HG02884 (cell line): Measurements from ENCODE around the gene PSPC1.
"Not testable (repeated sequence)": the region's sequence is repeated elsewhere in the genome, so short reads cannot be mapped to it uniquely, and the experiment has no call there.

ENCODE experiments used
- ATAC-seq: cut with Tn5 transposase; IDR thresholded peaks from one replicate; pipeline ENCODE4 v1.9.1; 2021; ENCODE audit warnings: mild to moderate bottlenecking, moderate library complexity; ENCODE audit not compliant: unreplicated experiment

The PSPC1 gene

GRCh38 chr13:19764237-19764636 lies 18.5 kb downstream of the PSPC1 start:
- ATAC-seq: no peak

DNA sequence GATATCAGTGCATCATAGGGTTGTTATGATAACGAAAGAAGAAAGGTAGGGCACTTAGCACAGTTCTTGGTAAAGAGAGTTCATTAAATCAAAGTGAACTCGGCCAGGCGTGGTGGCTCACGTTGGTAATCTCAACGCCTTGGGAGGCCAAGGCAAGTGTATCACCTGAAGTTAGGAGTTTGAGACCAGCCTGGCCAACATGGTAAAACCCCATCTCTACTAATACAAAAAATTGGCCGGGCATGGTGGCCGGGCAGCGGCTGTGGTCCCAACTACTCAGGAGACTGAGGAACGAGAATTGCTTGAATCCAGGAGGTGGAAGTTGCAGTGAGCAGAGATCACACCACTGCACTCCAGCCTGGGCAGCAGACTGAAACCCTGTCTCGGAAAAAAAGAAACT lies 19.1 kb downstream of the PSPC1 start:
- ATAC-seq: no peak

DNA sequence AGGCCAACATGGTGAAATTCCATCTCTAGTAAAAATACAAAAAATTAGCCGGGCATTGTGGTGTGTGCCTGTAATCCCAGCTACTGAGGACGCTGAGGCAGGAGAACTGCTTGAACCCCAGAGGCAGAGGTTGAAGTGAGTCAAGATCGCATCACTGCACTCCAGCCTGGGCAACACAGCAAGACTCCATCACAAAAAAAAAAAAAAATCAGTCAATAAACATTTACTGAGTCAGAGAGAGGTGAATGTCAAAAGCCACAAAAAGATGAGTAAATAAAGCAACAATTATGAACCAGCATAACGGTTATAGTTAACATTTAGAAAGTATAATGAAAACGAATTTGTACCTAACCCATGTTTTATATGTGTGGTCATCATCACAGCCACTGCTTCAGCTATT lies 23.1 kb downstream of the PSPC1 start:
- ATAC-seq: no peak

- no peak for ATAC-seq
Measured at GRCh38 chr13:19742643-19743042, 40.1 kb downstream of the PSPC1 start.

- ATAC-seq: no peak
Measured at GRCh38 chr13:19737844-19738557, 44.7 kb downstream of the PSPC1 start.

DNA sequence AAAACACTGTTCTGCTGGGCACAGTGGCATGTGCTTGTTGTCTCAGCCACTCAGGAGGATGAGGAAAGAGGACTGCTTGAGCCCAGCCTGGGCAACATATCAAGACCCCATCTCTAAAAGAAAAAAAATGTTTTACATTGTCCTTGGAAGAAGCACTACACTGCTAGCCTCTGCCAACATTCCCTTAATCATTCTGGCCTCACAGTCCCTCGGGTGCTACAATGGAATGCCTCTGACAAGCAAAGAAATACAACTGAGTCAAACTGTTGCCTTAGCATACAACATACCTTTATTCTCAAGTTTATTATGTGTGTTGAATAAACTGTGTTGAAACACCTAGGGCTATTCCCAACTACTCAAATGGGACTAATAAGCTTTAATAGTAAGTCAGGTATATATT lies 56.1 kb downstream of the PSPC1 start:
- no peak for ATAC-seq

DNA sequence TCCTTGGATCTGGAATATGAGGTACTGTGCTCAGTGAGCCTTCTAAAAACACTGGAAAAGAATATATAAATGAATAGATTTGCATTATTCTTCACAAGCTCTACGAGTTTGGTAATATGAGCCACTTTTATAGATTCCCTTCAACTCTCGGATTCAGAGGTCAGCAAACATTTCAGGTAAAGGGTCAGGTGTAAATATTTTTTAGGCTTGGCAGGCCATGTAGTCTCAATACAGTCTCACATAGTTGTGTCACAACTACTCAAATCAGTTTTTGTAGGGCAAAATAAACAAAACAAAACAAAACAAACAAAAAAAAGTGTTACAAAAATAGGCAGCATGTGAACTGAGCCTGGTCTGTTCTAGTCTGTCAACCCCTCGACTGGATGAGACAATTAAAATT lies 57.4 kb downstream of the PSPC1 start:
- ATAC-seq: no peak

GRCh38 chr13:19720039-19720438 lies 62.7 kb downstream of the PSPC1 start:
- no peak for ATAC-seq

DNA sequence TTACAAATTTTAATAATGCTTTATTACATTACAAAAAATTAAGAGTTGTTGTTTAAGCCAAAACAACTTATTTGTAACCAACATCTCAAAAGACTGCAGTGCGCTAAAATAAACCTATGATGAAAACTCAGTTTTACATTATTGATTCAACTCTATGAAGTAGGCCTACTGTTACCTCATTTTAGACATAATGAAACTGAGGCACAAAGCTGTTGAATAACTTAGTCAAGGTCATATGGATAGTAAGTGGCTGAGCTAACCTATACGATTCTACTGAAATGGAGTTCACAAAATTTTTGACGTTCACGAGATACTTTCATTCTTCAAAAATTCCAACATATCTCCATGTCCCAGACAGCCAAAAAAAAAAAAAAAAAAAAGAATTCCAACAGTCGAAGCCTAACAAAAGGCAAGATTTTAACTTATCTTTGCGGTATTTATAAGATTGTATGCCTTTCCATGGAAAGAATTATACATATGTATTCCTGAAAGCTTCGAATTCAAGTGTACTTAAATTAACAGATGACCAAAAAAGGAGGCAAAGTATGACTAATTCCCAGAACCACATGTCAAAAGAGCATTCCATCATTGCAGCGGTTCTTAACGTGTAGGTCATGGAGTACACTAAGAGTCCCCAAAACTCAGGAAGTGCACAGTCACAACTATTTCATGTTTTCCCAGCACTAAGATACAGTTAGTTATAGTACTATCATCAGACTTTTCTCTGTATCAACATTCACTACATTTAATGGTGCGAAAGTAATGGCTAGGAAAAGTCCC lies 69.4 kb downstream of the PSPC1 start:
- no peak for ATAC-seq

DNA sequence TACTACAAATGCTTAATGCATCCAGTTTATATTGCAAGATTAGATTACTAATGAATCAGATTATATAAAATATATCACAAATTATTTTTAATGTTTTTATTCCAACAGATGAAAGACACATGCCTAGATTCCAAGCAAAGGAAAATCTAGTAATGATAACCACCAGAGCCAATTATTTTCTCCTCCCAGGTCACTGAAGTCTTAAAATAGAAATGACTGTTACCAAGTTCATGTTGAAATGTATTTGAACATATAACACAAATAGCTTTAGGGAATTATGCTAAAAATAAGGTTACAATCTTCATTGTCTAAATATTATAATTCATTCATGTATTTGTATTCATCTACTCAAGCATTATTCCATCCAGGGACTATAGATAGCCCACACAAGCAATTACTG lies 73.0 kb downstream of the PSPC1 start:
- not testable (repeated sequence) for ATAC-seq

- not testable (repeated sequence) for ATAC-seq
Measured at GRCh38 chr13:19709039-19709438, 73.7 kb downstream of the PSPC1 start.

GRCh38 chr13:19704256-19704655 lies 78.5 kb downstream of the PSPC1 start:
- ATAC-seq: not testable (repeated sequence)

GRCh38 chr13:19701619-19702018 lies 81.1 kb downstream of the PSPC1 start:
- not testable (repeated sequence) for ATAC-seq

DNA sequence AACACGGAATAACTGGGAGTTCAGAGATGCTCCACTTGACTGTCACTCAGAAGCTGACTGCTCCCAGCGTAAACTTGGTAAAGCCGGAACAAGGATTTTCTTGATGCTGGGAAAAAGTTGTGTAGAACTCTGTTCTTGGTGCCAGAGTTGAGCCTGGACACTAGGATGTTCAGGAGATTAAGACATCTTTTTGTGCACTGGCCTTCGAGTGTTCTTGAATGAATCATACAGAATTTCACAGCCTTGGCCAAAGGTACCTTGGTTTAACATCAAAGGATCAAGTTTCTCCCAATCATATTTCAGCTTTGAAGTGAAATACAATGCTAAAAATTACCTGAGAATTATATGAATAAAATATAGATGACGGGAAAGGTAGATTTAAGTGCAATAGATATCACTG lies 81.8 kb downstream of the PSPC1 start:
- not testable (repeated sequence) for ATAC-seq

DNA sequence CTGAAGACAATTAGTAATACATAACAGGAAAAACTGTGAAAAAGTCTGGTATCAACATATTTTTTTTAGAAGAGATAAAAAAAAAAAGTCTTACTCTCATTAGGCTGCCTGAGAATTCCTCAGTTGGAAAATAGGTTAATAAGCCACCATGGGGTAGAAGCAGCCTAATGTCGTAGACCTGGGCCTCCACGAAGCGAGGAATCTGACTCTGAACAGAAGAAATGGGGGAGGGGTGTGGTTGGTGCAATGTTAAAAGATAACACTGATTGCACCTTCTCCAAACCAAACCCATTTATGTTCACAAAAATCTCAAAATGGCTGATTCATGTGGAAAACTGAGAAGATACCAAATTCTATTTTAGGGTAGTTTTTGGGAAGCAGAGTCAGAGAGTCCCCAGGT lies 86.9 kb downstream of the PSPC1 start:
- ATAC-seq: no peak

GRCh38 chr13:19695428-19695827 lies 87.3 kb downstream of the PSPC1 start:
- ATAC-seq: no peak

GRCh38 chr13:19691447-19691846 lies 91.3 kb downstream of the PSPC1 start:
- ATAC-seq: not testable (repeated sequence)

DNA sequence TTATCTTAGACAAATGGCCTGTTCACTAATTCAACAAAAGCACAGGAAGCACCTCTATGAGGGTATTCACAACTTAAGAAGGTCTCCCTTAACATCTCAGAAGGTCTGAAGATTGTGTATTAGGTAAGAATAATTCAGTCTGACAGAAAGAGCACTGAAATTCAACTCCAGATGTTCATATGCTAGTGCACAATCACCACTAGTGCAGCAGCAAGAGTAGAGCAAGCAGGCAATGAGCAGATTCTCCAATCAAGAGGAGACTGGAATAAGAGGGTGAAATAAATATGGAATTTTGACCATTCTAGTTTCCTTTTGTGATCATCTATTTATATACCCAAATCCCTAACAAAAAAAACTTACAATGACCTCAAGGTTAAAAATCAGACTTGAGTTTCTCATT lies 97.3 kb downstream of the PSPC1 start:
- ATAC-seq: no peak

GRCh38 chr13:19685034-19685433 lies 97.7 kb downstream of the PSPC1 start:
- no peak for ATAC-seq

DNA sequence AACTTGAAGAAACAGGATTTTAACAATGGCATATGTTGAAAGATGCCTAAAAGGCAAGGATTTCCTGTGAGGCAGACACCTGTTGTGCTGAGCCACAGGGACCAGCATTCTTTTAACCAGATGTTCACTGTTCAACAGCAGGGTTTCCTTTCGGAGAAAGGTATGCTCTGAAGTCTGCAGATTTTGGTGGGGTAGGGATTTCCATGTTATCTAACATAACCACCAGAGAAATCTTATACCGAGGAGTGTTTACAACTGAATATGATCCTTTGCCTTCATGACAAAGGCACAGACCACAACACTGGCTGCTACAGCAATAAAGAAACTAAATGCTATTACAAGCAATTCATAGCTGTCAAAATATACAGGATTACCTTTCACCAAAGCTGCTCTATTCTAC lies 101.2 kb downstream of the PSPC1 start:
- ATAC-seq: no peak

GRCh38 chr13:19680751-19681150 lies 102.0 kb downstream of the PSPC1 start:
- no peak for ATAC-seq

DNA sequence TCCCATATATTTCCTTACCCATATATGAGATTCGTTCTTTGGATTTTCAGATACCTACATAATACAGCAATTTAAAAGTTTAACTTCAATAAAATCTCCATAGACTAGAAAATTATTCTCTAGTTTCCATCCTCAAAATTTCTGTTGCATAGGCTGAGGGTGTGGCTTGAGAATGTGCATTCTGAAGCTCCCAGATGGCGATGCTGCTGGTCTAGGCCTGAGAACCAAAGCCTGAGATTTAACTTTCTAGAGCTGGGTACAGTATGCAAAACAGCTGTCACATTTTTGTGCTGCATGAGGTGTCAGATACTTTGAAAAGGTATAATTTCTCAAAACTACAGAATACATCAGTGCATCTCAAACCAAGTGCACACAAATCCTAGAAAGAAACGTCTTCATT lies 106.6 kb downstream of the PSPC1 start:
- no peak for ATAC-seq
